Measurements from ENCODE around the gene TM7SF2. TPM values are rescaled to one million over a fixed set of nuclear protein-coding genes. Genes with fewer than 3 reads are reported as not detected.

Gene TM7SF2
- total RNA-seq, 1 donor from 2014 or later = 38.0 TPM

GRCh38 chr11:65156256-65156655 is 44.6 kb downstream of the TM7SF2 start:
- no peak for DNase-seq (ENCODE audit: low read depth)

- no peak for DNase-seq (ENCODE audit: low read depth)
Observed at GRCh38 chr11:65156926-65157325, 45.3 kb downstream of the TM7SF2 start.

- DNase-seq (ENCODE audit: low read depth) = no peak
Observed at GRCh38 chr11:65157336-65157735, 45.7 kb downstream of the TM7SF2 start.

GRCh38 chr11:65159012-65159411 is 47.3 kb downstream of the TM7SF2 start:
- DNase-seq (ENCODE audit: low read depth) = no peak

GRCh38 chr11:65160643-65161042 is 49.0 kb downstream of the TM7SF2 start:
- DNase-seq (ENCODE audit: low read depth) = no peak

- DNase-seq (ENCODE audit: low read depth) = no peak
Observed at GRCh38 chr11:65163684-65164083, 52.0 kb downstream of the TM7SF2 start.

Other genes starting within 250 kb of the TM7SF2 start
- 103 and 181 TPM in 2 replicates for gene EHD1, start 233.3 kb upstream of the TM7SF2 start, total RNA-seq
- 16.8 and 28.9 TPM in 2 replicates for gene ATG2A, start 194.7 kb upstream of the TM7SF2 start, total RNA-seq
- 21.7 and 22.9 TPM in 2 replicates for gene PPP2R5B, start 187.2 kb upstream of the TM7SF2 start, total RNA-seq
- gene GPHA2, start 176.0 kb upstream of the TM7SF2 start, total RNA-seq = not detected in 2 replicates
- gene MAJIN, start 139.8 kb upstream of the TM7SF2 start, total RNA-seq = not detected in 2 replicates
- gene BATF2, start 114.9 kb upstream of the TM7SF2 start, total RNA-seq = 1.1 and 1.6 TPM in 2 replicates
- gene ARL2, start 97.7 kb upstream of the TM7SF2 start, total RNA-seq = 87.3 and 107 TPM in 2 replicates
- 10.4 and 13.3 TPM in 2 replicates for gene SNX15, start 84.4 kb upstream of the TM7SF2 start, total RNA-seq
- gene SAC3D1, start 70.7 kb upstream of the TM7SF2 start, total RNA-seq = 11.3 and 13.4 TPM in 2 replicates
- gene NAALADL1, start 53.3 kb upstream of the TM7SF2 start, total RNA-seq = 7.8 and 10.9 TPM in 2 replicates
- gene CDCA5, start 27.8 kb upstream of the TM7SF2 start, total RNA-seq = 1.1 and 5.9 TPM in 2 replicates
- 23.1 and 30.2 TPM in 2 replicates for gene ZFPL1, start 27.6 kb upstream of the TM7SF2 start, total RNA-seq
- gene VPS51, start 15.7 kb upstream of the TM7SF2 start, total RNA-seq = 176 and 180 TPM in 2 replicates
- gene ZNHIT2, start 5.8 kb downstream of the TM7SF2 start, total RNA-seq = 8.3 and 14.2 TPM in 2 replicates
- gene FAU, start 10.3 kb downstream of the TM7SF2 start, total RNA-seq = 166 and 286 TPM in 2 replicates
- gene MRPL49, start 10.4 kb downstream of the TM7SF2 start, total RNA-seq = 55.3 and 97.8 TPM in 2 replicates
- gene SYVN1, start 22.6 kb downstream of the TM7SF2 start, total RNA-seq = 17.2 and 49.8 TPM in 2 replicates
- gene SPDYC, start 58.4 kb downstream of the TM7SF2 start, total RNA-seq = not detected in 2 replicates
- 223 and 251 TPM in 2 replicates for gene CAPN1, start 70.1 kb downstream of the TM7SF2 start, total RNA-seq
- gene POLA2, start 150.1 kb downstream of the TM7SF2 start, total RNA-seq = 3.2 and 7.1 TPM in 2 replicates
- 10.9 and 14.1 TPM in 2 replicates for gene CDC42EP2, start 203.0 kb downstream of the TM7SF2 start, total RNA-seq
- 23.1 and 47.2 TPM in 2 replicates for gene DPF2, start 222.0 kb downstream of the TM7SF2 start, total RNA-seq
- gene TIGD3, start 242.9 kb downstream of the TM7SF2 start, total RNA-seq = 0.17 TPM in 1 of 2 replicates, not detected in the other

Data from renal cortical epithelial cell (primary cell).